Activated T-helper 9 cell treated with anti-CD3 and anti-CD28 coated beads, Interleukin-2, amount 50 U/mL, for 16 hours (primary cell): ENCODE measurements around the gene PCDHGA6.

ENCODE experiments used
- DNase-seq: peaks from one replicate; pipeline ENCODE4 v3.0.0-alpha.2; 2020; ENCODE audit warnings: low read depth

The PCDHGA6 gene

DNA sequence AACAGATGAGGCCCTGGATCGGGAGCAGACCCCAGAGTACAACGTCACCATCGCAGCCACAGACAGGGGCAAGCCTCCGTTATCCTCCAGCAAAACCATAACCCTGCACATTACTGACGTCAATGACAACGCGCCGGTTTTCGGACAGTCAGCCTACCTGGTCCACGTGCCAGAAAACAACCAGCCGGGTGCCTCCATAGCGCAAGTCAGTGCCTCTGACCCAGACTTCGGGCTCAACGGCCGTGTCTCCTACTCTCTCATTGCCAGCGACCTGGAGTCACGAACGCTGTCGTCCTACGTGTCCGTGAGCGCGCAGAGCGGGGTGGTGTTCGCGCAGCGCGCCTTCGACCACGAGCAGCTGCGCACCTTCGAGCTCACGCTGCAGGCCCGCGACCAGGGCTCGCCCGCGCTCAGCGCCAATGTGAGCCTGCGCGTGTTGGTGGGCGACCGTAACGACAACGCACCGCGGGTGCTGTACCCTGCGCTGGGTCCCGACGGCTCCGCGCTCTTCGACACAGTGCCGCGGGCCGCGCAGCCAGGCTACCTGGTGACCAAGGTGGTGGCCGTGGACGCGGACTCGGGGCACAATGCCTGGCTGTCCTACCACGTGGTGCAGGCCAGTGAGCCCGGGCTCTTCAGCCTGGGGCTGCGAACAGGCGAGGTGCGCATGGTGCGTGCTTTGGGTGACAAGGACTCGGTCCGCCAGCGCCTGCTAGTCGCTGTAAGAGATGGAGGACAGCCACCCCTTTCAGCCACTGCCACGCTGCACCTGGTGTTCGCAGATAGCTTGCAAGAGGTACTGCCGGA is 45.6 kb downstream of the PCDHGA6 start:
- DNase-seq = no peak

DNA sequence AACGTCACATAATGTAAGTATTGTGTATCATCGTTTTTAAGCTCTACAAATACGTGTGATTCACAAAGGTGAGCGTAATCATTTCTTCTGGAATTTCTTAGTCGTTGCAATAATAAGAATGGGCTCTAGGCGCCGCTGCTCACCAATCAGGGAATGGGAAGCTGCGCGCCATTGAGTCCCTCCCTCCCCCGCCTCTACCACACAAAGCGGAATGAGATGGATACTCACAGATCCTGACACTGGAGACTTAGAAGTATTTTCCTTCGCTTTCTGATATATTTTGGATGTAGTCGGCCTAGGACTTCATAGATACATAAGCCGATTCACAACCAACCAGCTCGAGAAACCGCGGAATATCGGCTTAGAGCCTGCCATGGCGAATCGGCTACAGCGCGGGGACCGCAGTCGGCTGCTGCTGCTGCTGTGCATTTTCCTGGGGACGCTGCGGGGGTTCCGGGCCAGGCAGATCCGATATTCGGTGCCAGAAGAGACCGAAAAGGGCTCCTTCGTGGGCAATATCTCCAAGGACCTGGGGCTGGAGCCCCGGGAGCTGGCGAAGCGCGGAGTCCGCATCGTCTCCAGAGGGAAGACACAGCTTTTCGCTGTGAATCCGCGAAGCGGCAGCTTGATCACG is 47.3 kb downstream of the PCDHGA6 start, which contains the start of gene PCDHGA11:
Gene PCDHGA11, plus strand, starts transcription at position 197 of the 634 bp plus-strand sequence. Its CDS starts 177 bp downstream, at position 374.
- no peak for DNase-seq

DNA sequence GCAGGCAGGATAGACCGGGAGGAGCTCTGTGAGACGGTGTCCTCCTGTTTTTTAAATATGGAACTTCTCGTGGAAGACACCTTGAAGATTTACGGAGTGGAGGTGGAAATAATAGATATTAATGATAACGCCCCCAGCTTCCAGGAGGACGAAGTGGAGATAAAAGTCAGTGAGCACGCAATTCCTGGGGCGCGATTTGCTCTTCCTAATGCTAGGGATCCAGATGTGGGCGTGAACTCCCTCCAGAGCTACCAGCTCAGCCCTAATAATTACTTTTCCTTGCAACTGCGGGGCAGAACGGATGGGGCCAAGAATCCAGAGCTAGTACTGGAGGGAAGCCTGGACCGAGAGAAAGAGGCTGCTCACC is 47.8 kb downstream of the PCDHGA6 start:
- DNase-seq = no peak

DNA sequence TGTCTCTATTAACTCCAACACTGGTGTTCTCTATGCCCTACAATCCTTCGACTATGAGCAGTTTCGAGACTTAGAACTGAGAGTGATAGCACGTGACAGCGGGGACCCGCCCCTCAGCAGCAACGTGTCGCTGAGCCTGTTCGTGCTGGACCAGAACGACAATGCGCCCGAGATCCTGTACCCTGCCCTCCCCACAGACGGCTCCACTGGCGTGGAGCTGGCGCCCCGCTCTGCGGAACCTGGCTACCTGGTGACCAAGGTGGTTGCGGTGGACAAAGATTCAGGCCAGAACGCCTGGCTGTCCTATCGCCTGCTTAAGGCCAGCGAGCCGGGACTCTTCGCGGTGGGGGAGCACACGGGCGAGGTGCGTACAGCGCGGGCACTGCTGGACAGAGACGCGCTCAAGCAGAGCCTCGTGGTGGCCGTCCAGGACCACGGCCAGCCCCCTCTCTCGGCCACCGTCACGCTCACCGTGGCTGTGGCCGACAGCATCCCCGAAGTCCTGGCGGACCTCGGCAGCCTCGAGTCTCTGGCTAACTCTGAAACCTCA is 49.1 kb downstream of the PCDHGA6 start:
- DNase-seq = no peak

DNA sequence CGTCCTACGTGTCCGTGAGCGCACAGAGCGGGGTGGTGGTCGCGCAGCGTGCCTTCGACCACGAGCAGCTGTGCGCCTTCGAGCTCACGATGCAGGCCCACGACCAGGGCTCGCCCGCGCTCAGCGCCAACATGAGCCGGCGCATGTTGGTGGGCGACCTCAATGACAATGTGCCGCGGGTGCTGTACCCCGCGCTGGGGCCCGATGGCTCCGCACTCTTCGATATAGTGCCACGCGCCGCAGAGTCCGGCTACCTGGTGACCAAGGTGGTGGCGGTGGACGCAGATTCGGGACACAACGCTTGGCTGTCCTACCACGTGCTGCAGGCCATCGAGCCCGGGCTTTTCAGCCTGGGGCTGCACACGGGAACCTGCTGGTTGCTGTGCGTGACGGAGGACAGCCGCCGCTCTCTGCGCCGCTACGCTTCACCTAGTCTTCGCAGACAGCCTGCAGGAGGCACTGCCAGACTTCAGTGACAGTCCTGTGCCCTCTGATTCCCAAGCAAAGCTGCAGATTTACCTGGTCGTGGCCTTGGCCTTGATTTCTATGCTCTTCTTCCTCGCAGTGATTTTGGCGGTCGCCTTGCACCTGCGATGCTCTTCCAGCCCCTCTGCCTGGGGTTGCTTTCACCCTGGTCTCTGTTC is 54.2 kb downstream of the PCDHGA6 start:
- no peak for DNase-seq
